SU-DHL-6 (cell line): ENCODE measurements around the gene AFAP1.

Experiments
- CTCF ChIP-seq: fragments of 200-600 bp; sonication (generic); IDR thresholded peaks from one replicate; pipeline ENCODE4 v1.5.1; 2017; ENCODE audit warnings: antibody characterized with exemption, mild to moderate bottlenecking, low read length, moderate library complexity; ENCODE audit not compliant: insufficient read depth, poor library complexity, severe bottlenecking
- EZH2phosphoT487 ChIP-seq: fragments of 200-600 bp; sonication (generic), shearing (Covaris generic); conservative IDR thresholded peaks from 2 replicates; pipeline ENCODE4 v1.6.1; 2018; ENCODE audit warnings: mild to moderate bottlenecking, antibody characterized with exemption, low read length, moderate library complexity, mixed read lengths

- no peak for TF ChIP-seq CTCF
- TF ChIP-seq EZH2phosphoT487 = no peak
Measured at GRCh38 chr4:7947927-7948326, 8.3 kb upstream of the AFAP1 start.
